ENCODE results near the gene TRIM9. TPM values are rescaled to one million over a fixed set of nuclear protein-coding genes. Genes with fewer than 3 reads are reported as not detected.

Gene TRIM9
- total RNA-seq: 8.4 to 11.3 TPM (median 8.9 TPM) in 3 replicates

- no peaks in the 10 kb centered on the region for H3K9me3 Mint-ChIP-seq
- peak; percentile 97 to 98 for DNase-seq (ENCODE audit: low spot score in 2 of 2, unreplicated experiment in 2 of 2)
- H3K27ac Mint-ChIP-seq: peak within 1 kb of the TSS; percentile 83
- no peak for TF ChIP-seq CTCF (IDR thresholded peaks at IDR 0.05; ENCODE audit: unreplicated experiment)
- peak within 1 kb of the TSS; percentile 86 for H3K4me3 Mint-ChIP-seq
- peaks cover 47% of the 10 kb centered on the region for H3K27me3 Mint-ChIP-seq (ENCODE audit: low read depth)
- H3K4me1 Mint-ChIP-seq: peaks cover 26% of the 10 kb centered on the region
- no peaks in the 10 kb centered on the region for H3K36me3 Mint-ChIP-seq
Measured at GRCh38 chr14:51094901-51095853, at the start of gene TRIM9. Gene TRIM9 (minus strand): TSS chr14:51095105. CDS start chr14:51094939, 166 bp downstream.

GRCh38 chr14:51140856-51141255, 46.0 kb upstream of the TRIM9 start:
- DNase-seq (ENCODE audit: low spot score in 2 of 2, unreplicated experiment in 2 of 2): no peak
- TF ChIP-seq CTCF (IDR thresholded peaks at IDR 0.05; ENCODE audit: unreplicated experiment): no peak
- Mint-ChIP-seq H3K27ac (no peak overlapping the region), H3K9me3 (peaks cover 17% of the 10 kb centered on the region), H3K27me3 (ENCODE audit: low read depth) (no peaks in the 10 kb centered on the region), H3K4me1 (peaks cover 32% of the 10 kb centered on the region), H3K4me3 (no peak overlapping the region), H3K36me3 (peaks cover 2% of the 10 kb centered on the region)

GRCh38 chr14:51140338-51140737, 45.4 kb upstream of the TRIM9 start:
- no peak for TF ChIP-seq CTCF (IDR thresholded peaks at IDR 0.05; ENCODE audit: unreplicated experiment)
- Mint-ChIP-seq H3K27me3 (ENCODE audit: low read depth) (no peaks in the 10 kb centered on the region), H3K9me3 (peaks cover 21% of the 10 kb centered on the region), H3K27ac (no peak overlapping the region), H3K36me3 (peaks cover 2% of the 10 kb centered on the region), H3K4me1 (peaks cover 31% of the 10 kb centered on the region), H3K4me3 (no peak overlapping the region)
- no peak for DNase-seq (ENCODE audit: low spot score in 2 of 2, unreplicated experiment in 2 of 2)

- H3K27ac Mint-ChIP-seq: no peak overlapping the region
- no peaks in the 10 kb centered on the region for H3K27me3 Mint-ChIP-seq (ENCODE audit: low read depth)
- H3K36me3 Mint-ChIP-seq: peaks cover 4% of the 10 kb centered on the region
- H3K9me3 Mint-ChIP-seq: peaks cover 25% of the 10 kb centered on the region
- H3K4me3 Mint-ChIP-seq: no peak overlapping the region
- no peak for TF ChIP-seq CTCF (IDR thresholded peaks at IDR 0.05; ENCODE audit: unreplicated experiment)
- no peak for DNase-seq (ENCODE audit: low spot score in 2 of 2, unreplicated experiment in 2 of 2)
- H3K4me1 Mint-ChIP-seq: peaks cover 29% of the 10 kb centered on the region
Measured at GRCh38 chr14:51139121-51139681, 44.3 kb upstream of the TRIM9 start.

- no peaks in the 10 kb centered on the region for H3K27me3 Mint-ChIP-seq (ENCODE audit: low read depth)
- no peak for DNase-seq (ENCODE audit: low spot score in 2 of 2, unreplicated experiment in 2 of 2)
- peaks cover 7% of the 10 kb centered on the region for H3K36me3 Mint-ChIP-seq
- TF ChIP-seq CTCF (IDR thresholded peaks at IDR 0.05; ENCODE audit: unreplicated experiment): no peak
- peaks cover 25% of the 10 kb centered on the region for H3K4me1 Mint-ChIP-seq
- H3K4me3 Mint-ChIP-seq: no peak overlapping the region
- no peak overlapping the region for H3K27ac Mint-ChIP-seq
- H3K9me3 Mint-ChIP-seq: peaks cover 32% of the 10 kb centered on the region
Measured at GRCh38 chr14:51138404-51139103, 43.6 kb upstream of the TRIM9 start.

Data from mesothelial cell of epicardium (in vitro differentiated cells).